GM19025 (cell line): Measurements from ENCODE around the gene PRCP.
"Not testable (repeated sequence)": the region's sequence is repeated elsewhere in the genome, so short reads cannot be mapped to it uniquely, and the experiment has no call there.

Experiments
- ATAC-seq: cut with Tn5 transposase; IDR thresholded peaks from one replicate; pipeline ENCODE4 v1.9.1; 2021; ENCODE audit warnings: mild to moderate bottlenecking, low read depth, moderate library complexity; ENCODE audit not compliant: unreplicated experiment

The PRCP gene

DNA sequence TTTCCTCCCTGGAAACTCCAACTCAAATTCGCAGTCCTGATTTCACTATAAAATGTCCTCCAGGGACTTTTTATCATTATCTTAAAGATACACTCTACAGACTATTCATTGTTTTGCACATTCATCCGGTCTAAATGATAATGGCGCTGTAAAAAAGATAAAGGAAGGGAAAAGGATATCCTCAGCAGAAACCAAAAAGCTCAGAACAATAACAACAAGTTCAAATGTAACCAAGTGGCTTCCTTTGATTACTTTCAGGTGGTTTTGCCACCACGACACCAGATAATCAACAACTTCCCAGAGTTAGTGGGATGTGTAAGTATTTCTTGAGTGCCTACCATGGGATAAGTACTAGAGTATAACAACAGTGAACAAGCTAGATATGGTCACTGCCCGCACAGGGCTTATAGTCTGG is 26.3 kb downstream of the PRCP start:
- ATAC-seq, result no peak

- no peak for ATAC-seq
Measured at GRCh38 chr11:82872377-82873150, 27.7 kb downstream of the PRCP start.

- ATAC-seq, result no peak
Measured at GRCh38 chr11:82871646-82872045, 28.6 kb downstream of the PRCP start.

DNA sequence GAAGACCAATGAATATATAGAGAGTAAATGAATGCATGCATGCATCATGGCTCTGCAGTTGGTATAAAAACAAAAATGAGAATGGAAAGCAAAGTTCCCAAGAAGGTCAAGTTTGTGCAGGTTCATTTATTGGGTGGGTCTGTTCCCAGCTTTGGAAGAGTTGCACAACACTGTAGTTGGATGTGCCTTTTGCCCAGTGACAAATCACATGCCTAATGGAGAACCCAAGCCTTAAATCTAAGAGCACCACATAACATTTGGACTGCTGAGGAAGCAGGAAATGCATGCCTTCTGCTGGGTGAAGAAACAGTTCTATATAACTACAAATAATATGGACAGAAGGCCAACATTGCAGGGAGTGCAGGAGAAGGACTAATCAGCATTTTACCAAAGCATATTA is 30.6 kb downstream of the PRCP start:
- ATAC-seq, result no peak

DNA sequence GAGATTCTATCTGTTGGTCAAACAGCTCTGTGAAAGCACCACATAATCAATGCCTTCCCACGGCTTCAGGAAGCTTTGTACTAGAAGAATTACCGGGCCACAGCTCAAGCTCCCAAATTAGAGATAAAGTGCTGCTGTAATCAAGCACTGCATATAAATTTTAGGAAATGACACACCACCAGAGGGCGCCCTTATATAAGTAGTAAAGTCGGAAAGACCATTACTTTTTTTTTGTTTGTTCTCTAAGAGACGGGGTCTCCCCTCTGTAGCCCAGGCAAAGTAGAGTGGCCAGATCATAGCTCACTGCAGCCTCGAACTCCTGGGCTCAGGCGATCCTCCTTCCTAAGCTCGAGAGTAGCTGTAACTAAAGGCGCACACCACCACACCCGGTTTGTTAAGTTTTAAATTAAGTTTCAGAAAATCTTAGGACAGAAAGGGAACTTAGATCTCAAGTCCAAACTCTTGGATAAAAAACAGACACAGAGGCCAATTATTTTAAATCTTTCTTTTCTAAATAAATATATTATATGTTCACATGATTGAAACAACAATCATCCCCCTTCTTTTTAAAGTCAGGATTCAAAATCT is 32.6 kb downstream of the PRCP start:
- no peak for ATAC-seq

- no peak for ATAC-seq
Measured at GRCh38 chr11:82865841-82866240, 34.4 kb downstream of the PRCP start.

DNA sequence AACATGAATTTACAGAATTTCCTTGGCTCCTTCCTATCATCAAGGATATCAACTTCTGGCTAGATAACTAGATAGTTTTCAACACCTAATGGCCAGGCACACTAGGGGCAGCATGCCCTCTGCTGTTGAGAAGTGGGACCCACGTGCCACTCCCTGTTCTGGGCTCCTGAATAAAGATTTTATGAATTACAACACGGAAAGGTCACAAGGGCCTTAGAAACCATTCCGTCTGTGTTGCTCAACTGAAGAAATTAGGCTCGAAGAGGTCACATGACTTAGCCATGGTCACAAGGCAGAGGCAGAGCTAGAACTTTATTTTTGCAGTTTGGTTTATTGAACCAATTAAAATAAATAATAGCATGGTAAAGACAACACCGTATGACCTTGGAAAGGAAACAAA is 36.0 kb downstream of the PRCP start:
- no peak for ATAC-seq

DNA sequence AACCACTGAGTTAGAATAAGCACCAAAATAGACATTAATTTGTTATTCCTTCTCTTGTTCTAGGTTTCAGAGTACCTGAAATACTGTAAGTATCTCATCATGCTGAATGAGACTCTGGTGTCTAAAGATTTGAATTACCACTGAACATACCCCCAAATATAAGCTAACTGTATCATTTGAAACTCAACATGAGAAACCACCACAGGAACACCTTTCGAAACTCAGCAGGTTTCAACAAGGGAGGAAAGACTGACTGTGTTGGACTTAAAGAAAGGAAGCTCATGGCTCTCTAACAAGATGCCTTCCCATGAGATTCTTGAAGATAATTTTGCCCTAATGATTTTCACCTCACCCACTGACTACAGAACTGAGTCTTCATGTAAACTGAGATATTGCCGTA is 37.0 kb downstream of the PRCP start:
- ATAC-seq, result no peak

GRCh38 chr11:82862379-82862778 is 37.9 kb downstream of the PRCP start:
- ATAC-seq, result no peak

DNA sequence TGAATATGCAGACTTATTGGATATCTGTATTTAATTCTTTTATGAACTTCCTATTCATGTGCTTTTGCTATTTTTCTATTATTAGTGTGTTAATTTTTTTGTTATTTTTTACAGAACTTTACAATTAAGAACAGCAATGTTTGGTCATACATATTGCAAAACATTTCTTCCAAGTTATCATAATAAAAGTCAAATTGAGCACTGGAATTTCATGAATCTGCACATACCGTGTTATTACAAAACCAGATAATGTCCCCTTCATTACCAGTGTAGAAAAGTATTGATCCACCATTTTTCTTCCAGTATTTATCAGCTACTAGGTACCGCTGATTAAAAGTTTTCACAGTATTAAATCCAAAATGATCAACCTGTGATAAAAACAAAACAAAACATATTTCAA is 40.5 kb downstream of the PRCP start:
- no peak for ATAC-seq

- ATAC-seq, result no peak
Measured at GRCh38 chr11:82858556-82859091, 41.6 kb downstream of the PRCP start.

DNA sequence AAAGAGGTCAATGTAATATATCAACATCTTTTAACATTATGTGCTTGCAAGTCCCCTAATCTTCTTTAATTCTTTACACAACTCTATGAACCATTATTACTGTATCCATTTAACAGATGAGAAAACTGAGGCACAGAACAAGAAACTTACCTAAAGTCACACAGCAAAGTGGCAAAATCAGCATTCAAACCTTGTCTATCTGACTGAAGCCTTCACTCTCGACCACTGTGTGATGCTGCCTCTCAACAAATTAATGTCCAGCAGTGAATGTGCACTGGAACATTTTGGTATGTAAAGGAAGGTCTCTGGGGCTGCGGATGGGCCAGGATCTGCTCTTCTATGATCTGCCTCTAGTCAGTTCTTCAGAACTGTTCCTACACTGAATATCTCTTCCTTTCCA is 42.1 kb downstream of the PRCP start:
- ATAC-seq, result no peak

DNA sequence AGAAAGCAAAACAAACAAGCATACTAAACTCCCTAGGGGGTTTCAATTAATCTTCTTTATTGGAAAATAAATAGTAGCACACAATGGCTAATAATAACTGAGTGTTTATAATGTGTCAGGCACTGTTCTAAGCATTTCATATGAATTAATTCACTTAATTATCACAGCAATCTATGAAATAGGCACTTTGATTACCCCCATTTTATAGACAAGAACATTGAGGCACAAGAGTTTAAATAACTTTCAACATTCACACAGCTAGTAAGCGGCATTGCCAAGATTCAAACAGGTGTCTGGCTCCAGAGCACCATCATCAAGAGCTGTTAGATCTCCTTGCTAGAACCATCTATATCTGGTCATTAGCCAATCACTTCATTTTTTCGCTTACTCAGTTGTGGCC is 43.1 kb downstream of the PRCP start:
- no peak for ATAC-seq

DNA sequence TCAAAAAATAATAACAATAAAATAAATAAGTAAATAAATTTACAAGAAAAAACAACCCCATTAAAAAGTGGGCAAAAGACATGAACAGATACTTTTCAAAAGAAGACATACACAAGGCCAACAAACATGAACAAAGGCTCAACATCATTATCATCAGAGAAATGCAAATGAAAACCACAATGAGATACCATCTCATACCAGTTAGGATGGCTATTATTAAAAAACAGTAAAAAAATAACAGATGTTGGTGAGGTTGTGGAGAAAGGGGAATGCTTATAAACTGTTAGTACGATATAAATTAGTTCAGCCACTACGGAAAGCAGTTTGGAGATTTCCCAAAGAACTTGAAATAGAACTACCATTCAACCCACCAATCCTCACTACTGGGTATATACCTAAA is 44.6 kb downstream of the PRCP start:
- ATAC-seq, result no peak

DNA sequence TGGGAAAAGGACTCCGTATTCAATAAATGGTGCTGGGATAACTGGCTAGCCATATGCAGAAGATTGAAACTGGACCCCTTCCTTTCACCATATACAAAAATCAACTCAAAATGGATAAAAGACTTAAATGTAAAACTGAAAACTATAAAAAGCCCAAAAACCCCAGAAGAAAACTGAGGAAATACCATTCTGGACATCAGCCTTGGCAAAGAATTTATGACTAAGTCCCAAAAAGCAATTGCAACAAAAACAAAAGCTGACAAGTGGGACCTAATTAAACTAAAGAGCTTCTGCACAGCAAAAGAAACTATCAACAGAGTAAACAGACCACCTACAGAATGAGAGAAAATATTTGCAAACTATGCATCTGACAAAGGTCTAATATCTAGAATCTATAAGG is 45.3 kb downstream of the PRCP start:
- not testable (repeated sequence) for ATAC-seq

GRCh38 chr11:82854242-82854641 is 46.0 kb downstream of the PRCP start:
- ATAC-seq, result no peak

GRCh38 chr11:82848829-82849228 is 51.4 kb downstream of the PRCP start:
- no peak for ATAC-seq

- ATAC-seq, result no peak
Measured at GRCh38 chr11:82845356-82846353, 54.6 kb downstream of the PRCP start.

DNA sequence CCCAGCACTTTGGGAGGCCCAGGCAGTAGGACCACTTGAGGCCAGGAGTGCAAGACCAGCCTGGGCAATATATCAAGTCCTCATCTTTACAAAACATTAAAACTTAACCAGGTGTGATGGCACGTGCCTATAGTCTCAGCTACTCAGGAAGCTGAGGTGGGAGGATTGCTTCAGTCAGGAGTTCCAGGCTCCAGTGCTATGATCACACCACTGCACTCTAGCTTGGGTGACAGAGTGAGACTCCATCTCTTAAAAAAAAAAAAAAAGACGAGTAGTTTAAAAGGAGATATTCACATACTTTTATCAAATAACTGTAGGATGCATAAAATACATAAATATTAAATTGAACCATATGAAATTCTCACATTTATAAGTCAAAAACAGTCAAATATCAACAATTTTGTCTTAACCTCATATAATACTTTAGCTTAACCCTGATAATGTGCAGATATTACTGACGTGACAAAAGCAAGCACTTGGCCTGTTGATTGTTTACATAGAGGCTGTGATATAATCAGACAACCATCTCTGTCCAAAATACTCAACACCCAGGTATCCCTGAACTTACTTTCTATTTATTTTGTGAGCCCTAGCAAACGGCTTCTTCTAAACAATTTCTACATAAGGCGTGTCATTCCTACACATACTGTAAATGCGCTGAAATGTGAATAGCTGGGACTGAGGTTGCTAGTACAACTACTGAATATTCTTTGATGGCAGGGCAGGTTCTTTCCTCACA is 57.0 kb downstream of the PRCP start:
- no peak for ATAC-seq

GRCh38 chr11:82842019-82842418 is 58.2 kb downstream of the PRCP start:
- no peak for ATAC-seq
